Esophagus muscularis mucosa (tissue), 2 donors: ENCODE results near the gene PAQR6.

Experiments
- POLR2A ChIP-seq: fragments of 450-650 bp; IDR thresholded peaks from one replicate; pipeline ENCODE4 v1.6.1; 2017; ENCODE audit warnings: antibody characterized with exemption, moderate library complexity, mild to moderate bottlenecking, low read depth
- POLR2AphosphoS5 ChIP-seq, 2 donors: sonication (generic); formaldehyde crosslinking; IDR thresholded peaks; one replicate each; pipeline ENCODE4 v1.6.1; 2017; ENCODE audit warnings: antibody characterized with exemption in 2 of 2

GRCh38 chr1:156244126-156244525, 3.7 kb downstream of the PAQR6 start:
- no peak for TF ChIP-seq POLR2AphosphoS5 (IDR thresholded peaks at IDR 0.05)
- no peak for TF ChIP-seq POLR2A
